MM.1S (cell line): ENCODE data around the gene CCDC85C.

ENCODE experiments used
- DNase-seq: peaks from one replicate; pipeline ENCODE4 v3.0.0-alpha.2; 2015
- H2AFZ ChIP-seq: fragments of 300-600 bp; sonication (generic); 2 replicates; pipeline ENCODE4 v1.6.0; 2016; ENCODE audit warnings: antibody characterized with exemption, low read length
- H3F3A ChIP-seq: fragments of 300-600 bp; sonication (generic); 2 replicates; pipeline ENCODE4 v1.6.1; 2016; ENCODE audit warnings: mild to moderate bottlenecking, antibody characterized with exemption, low read length, moderate library complexity, mixed read lengths; ENCODE audit not compliant: insufficient read depth
- H3K27ac ChIP-seq: fragments of 300-600 bp; sonication (generic); 2 replicates; pipeline ENCODE4 v1.5.1; 2016; ENCODE audit warnings: mild to moderate bottlenecking, low read length
- H3K27me3 ChIP-seq: fragments of 300-600 bp; sonication (generic); replicated peaks from 2 replicates; pipeline ENCODE4 v1.6.0; 2016; ENCODE audit warnings: low read length; ENCODE audit not compliant: insufficient read depth
- H3K36me3 ChIP-seq: fragments of 300-600 bp; sonication (generic); replicated peaks from 2 replicates; pipeline ENCODE4 v1.6.1; 2016; ENCODE audit warnings: mild to moderate bottlenecking, low read length, mixed read lengths; ENCODE audit not compliant: insufficient read depth
- H3K4me1 ChIP-seq: fragments of 300-600 bp; sonication (generic); 2 replicates; pipeline ENCODE4 v1.6.1; 2016; ENCODE audit warnings: low read length, mixed read lengths
- H3K4me2 ChIP-seq: fragments of 300-600 bp; sonication (generic); 2 replicates; pipeline ENCODE4 v1.6.0; 2016; ENCODE audit warnings: low read depth, low read length
- H3K4me3 ChIP-seq: fragments of 300-600 bp; sonication (generic); 2 replicates; pipeline ENCODE4 v1.5.1; 2016; ENCODE audit warnings: low read length, mixed read lengths
- H3K79me2 ChIP-seq: fragments of 300-600 bp; sonication (generic); 2 replicates; pipeline ENCODE4 v1.6.1; 2016; ENCODE audit warnings: mixed run types, low read length, mixed read lengths
- H3K9ac ChIP-seq: fragments of 300-600 bp; sonication (generic); 2 replicates; pipeline ENCODE4 v1.6.1; 2016; ENCODE audit warnings: low read length, mixed read lengths
- H3K9me2 ChIP-seq: fragments of 300-600 bp; sonication (generic); replicated peaks from 2 replicates; pipeline ENCODE4 v1.6.1; 2016; ENCODE audit warnings: mild to moderate bottlenecking, low read length, mixed read lengths; ENCODE audit not compliant: insufficient read depth
- H3K9me3 ChIP-seq: fragments of 300-600 bp; sonication (generic); replicated peaks from 2 replicates; pipeline ENCODE4 v1.6.1; 2016; ENCODE audit warnings: mild to moderate bottlenecking, low read length, mixed read lengths; ENCODE audit not compliant: insufficient read depth
- H4K20me1 ChIP-seq: fragments of 300-600 bp; sonication (generic); 2 replicates; pipeline ENCODE4 v1.6.1; 2016; ENCODE audit warnings: mild to moderate bottlenecking, low read length, moderate library complexity, mixed read lengths; ENCODE audit not compliant: insufficient read depth
- EZH2 ChIP-seq: fragments of 300-600 bp; sonication (generic); optimal IDR thresholded peaks from 2 replicates; pipeline ENCODE3; 2017; ENCODE audit warnings: low read depth, mild to moderate bottlenecking, antibody characterized with exemption, low read length, mixed read lengths
- EZH2phosphoT487 ChIP-seq: fragments of 300-600 bp; sonication (generic); IDR thresholded peaks from 2 replicates; pipeline ENCODE4 v1.6.1; 2018; ENCODE audit warnings: antibody characterized with exemption, low read length
- TF ChIP-seq, protein P1 (sequence below): fragments of 300-600 bp; sonication (generic); IDR thresholded peaks from 2 replicates; pipeline ENCODE4 v1.5.1; 2016; ENCODE audit warnings: antibody characterized with exemption, low read length, mixed read lengths

CCDC85C gene

GRCh38 chr14:99476864-99477263, 127.1 kb downstream of the CCDC85C start:
- no peaks in the 10 kb centered on the region for H3K9me3 ChIP-seq
- TF ChIP-seq, protein P1, sequence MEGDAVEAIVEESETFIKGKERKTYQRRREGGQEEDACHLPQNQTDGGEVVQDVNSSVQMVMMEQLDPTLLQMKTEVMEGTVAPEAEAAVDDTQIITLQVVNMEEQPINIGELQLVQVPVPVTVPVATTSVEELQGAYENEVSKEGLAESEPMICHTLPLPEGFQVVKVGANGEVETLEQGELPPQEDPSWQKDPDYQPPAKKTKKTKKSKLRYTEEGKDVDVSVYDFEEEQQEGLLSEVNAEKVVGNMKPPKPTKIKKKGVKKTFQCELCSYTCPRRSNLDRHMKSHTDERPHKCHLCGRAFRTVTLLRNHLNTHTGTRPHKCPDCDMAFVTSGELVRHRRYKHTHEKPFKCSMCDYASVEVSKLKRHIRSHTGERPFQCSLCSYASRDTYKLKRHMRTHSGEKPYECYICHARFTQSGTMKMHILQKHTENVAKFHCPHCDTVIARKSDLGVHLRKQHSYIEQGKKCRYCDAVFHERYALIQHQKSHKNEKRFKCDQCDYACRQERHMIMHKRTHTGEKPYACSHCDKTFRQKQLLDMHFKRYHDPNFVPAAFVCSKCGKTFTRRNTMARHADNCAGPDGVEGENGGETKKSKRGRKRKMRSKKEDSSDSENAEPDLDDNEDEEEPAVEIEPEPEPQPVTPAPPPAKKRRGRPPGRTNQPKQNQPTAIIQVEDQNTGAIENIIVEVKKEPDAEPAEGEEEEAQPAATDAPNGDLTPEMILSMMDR, result no peak
- no peak for TF ChIP-seq EZH2phosphoT487
- no peak for TF ChIP-seq EZH2
- no peaks in the 10 kb centered on the region for H3K4me1 ChIP-seq
- H3K27ac ChIP-seq, result no peak overlapping the region
- H3F3A ChIP-seq, result no peaks in the 10 kb centered on the region
- H3K4me3 ChIP-seq, result no peak overlapping the region
- H3K9me2 ChIP-seq, result no peaks in the 10 kb centered on the region
- no peaks in the 10 kb centered on the region for H4K20me1 ChIP-seq
- H3K36me3 ChIP-seq, result no peaks in the 10 kb centered on the region
- no peak overlapping the region for H3K4me2 ChIP-seq
- no peaks in the 10 kb centered on the region for H3K27me3 ChIP-seq
- peaks cover 78% of the 10 kb centered on the region for H3K79me2 ChIP-seq
- H3K9ac ChIP-seq, result no peak overlapping the region
- H2AFZ ChIP-seq, result no peak overlapping the region
- DNase-seq, result no peak

DNA sequence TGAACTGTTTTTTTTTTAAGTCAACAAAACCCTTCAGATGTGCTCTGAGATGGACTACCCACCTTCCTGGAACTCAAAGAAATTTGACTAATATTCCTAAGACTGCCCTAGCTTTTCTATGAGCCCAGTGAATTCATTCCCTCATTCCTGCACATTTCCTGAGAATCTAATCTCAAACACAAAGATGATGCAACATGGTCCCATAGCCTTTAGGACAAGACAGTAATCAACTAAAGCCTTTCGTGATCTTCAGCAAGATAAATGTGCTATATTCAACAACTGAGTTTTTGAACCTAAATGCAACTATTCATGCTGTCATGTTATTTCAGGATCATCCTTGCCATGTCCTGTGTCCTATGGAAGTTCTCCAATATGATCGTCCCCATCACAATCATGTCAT, 128.3 kb downstream of the CCDC85C start:
- TF ChIP-seq EZH2phosphoT487, result no peak
- no peak for TF ChIP-seq EZH2
- TF ChIP-seq, protein P1, result no peak
- Histone ChIP-seq H3K9me3 (no peaks in the 10 kb centered on the region), H3K79me2 (peaks cover 83% of the 10 kb centered on the region), H3K9ac (no peak overlapping the region), H3F3A (no peaks in the 10 kb centered on the region), H3K4me2 (no peak overlapping the region), H3K36me3 (no peaks in the 10 kb centered on the region), H4K20me1 (no peaks in the 10 kb centered on the region), H3K4me1 (no peaks in the 10 kb centered on the region), H3K27ac (no peak overlapping the region), H2AFZ (no peak overlapping the region), H3K4me3 (no peak overlapping the region), H3K9me2 (no peaks in the 10 kb centered on the region), H3K27me3 (no peaks in the 10 kb centered on the region)
- DNase-seq, result no peak

DNA sequence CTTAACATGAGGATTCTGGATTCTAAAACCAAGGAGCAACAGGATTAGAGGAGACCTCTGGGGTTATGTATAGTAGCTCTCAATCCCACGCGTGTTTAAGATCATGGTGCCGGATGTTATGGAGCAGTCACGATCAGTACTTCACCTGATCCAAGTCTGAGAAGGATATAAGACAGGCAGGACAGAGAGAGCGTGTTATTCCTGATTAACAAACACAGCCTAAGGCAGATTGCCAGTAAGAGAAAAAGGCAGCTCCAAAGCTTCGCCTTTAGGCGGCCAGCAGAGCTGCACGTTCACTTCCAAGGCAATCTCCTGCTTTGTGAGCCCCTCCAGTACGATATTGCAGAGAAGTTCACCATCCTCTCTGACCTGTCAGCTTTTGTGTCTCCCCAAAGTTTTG, 128.8 kb downstream of the CCDC85C start:
- TF ChIP-seq EZH2, result no peak
- TF ChIP-seq, protein P1, result no peak
- no peak for TF ChIP-seq EZH2phosphoT487
- Histone ChIP-seq H3K4me2 (no peak overlapping the region), H3F3A (no peaks in the 10 kb centered on the region), H2AFZ (no peak overlapping the region), H3K27ac (no peak overlapping the region), H3K36me3 (no peaks in the 10 kb centered on the region), H3K79me2 (peaks cover 87% of the 10 kb centered on the region), H3K9ac (no peak overlapping the region), H3K27me3 (no peaks in the 10 kb centered on the region), H4K20me1 (no peaks in the 10 kb centered on the region), H3K4me3 (no peak overlapping the region), H3K9me2 (no peaks in the 10 kb centered on the region), H3K9me3 (no peaks in the 10 kb centered on the region), H3K4me1 (no peaks in the 10 kb centered on the region)
- DNase-seq, result no peak
